ENCODE results near the gene HSD17B12.

HSD17B12 gene

GRCh38 chr11:43694477-43694876 lies 13.9 kb downstream of the HSD17B12 start:
- TF ChIP-seq ZFX (IDR thresholded peaks at IDR 0.05; ENCODE audit: borderline replicate concordance) (no peak), CTCF (IDR thresholded peaks at IDR 0.05) (no peak)
- no peak overlapping the region for H3K27ac ChIP-seq

GRCh38 chr11:43697679-43698078 lies 17.1 kb downstream of the HSD17B12 start:
- TF ChIP-seq CTCF (IDR thresholded peaks at IDR 0.05) (no peak), ZFX (IDR thresholded peaks at IDR 0.05; ENCODE audit: borderline replicate concordance) (no peak)

GRCh38 chr11:43699870-43700269 lies 19.3 kb downstream of the HSD17B12 start:
- TF ChIP-seq CTCF (IDR thresholded peaks at IDR 0.05) = no peak
- no peak for TF ChIP-seq ZFX (IDR thresholded peaks at IDR 0.05; ENCODE audit: borderline replicate concordance)
- H3K27ac ChIP-seq = no peak overlapping the region

More at GRCh38 chr11:43697679-43698078, 17.1 kb downstream of the HSD17B12 start:
- H3K27ac ChIP-seq = no peak overlapping the region

DNA sequence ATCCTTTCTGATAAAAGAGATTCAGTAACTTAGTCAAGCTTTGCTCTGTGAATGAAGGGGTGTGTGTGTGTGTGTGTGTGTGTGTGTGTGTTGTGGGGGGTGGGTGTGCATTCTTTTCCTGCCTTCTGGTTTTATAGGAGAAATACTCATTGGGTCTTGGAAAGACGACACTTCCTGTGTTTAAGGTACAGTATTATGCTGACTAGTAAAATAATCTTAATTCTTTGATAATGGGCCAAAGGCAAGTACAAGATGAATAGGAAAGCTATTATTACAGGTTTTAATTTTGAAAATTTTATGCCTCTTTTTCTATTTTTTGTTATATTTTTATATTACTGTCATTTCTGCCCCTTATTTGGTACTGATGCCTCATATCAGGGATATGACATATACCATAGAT lies 26.1 kb downstream of the HSD17B12 start:
- H3K27ac ChIP-seq = no peak overlapping the region
- TF ChIP-seq CTCF (IDR thresholded peaks at IDR 0.05) (no peak), ZFX (IDR thresholded peaks at IDR 0.05; ENCODE audit: borderline replicate concordance) (no peak)

- TF ChIP-seq ZFX (IDR thresholded peaks at IDR 0.05; ENCODE audit: borderline replicate concordance) = no peak
- peak; percentile 46 for TF ChIP-seq CTCF (IDR thresholded peaks at IDR 0.05)
- no peak overlapping the region for H3K27ac ChIP-seq
Observed at GRCh38 chr11:43708776-43709175, 28.2 kb downstream of the HSD17B12 start.

DNA sequence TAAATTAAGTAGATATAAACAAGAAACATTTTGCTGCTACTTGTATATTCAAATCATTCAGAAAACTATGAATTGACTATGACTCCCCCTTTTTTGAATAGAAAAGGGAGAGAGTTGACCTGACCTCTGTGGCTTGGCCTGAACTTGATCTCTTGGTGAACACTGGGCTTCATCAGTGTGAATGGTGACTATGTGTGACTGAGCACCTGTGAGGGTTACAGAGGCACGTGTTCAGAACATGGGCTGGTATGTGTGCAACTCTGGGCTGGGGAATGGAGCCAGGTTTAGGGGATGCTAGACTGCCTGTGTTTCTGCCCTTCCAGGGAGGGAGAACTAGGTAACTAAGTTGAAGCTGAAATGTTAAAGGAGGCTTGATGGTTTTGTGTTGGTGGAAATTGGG lies 29.2 kb downstream of the HSD17B12 start:
- no peak for TF ChIP-seq ZFX (IDR thresholded peaks at IDR 0.05; ENCODE audit: borderline replicate concordance)
- H3K27ac ChIP-seq = no peak overlapping the region

- TF ChIP-seq ZFX (IDR thresholded peaks at IDR 0.05; ENCODE audit: borderline replicate concordance) (no peak), CTCF (IDR thresholded peaks at IDR 0.05) (no peak)
- H3K27ac ChIP-seq = no peak overlapping the region
Observed at GRCh38 chr11:43712676-43713075, 32.1 kb downstream of the HSD17B12 start.

DNA sequence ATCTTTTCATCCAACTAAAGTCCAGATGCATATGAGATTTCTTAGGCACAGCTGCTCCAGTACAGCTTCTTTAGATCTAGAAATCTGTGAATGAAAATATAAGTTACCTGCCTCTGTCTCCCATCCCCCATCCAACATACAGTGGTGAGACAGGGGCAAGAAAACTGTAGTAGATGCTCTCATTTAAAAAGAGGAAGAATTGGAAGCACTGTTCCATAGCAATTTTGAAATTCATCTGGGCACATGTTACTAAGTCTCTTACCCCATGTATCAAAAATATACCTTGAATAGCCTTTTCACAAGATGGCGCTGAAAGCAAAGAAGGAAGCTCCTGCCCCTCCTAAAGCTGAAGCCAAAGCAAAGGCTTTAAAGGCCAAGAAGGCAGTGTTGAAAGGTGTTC lies 37.8 kb downstream of the HSD17B12 start:
- H3K27ac ChIP-seq = no peak overlapping the region
- TF ChIP-seq ZFX (IDR thresholded peaks at IDR 0.05; ENCODE audit: borderline replicate concordance) = no peak
- TF ChIP-seq CTCF (IDR thresholded peaks at IDR 0.05) = no peak
